Measurements from ENCODE around the gene OR10G7.
"Not testable (repeated sequence)": the region's sequence is repeated elsewhere in the genome, so short reads cannot be mapped to it uniquely, and the experiment has no call there.

The OR10G7 gene

GRCh38 chr11:124036666-124037065, 4.5 kb downstream of the OR10G7 start:
- DNase-seq = no peak

- no peak for DNase-seq
Measured at GRCh38 chr11:124026498-124026897, 14.6 kb downstream of the OR10G7 start, which contains the start of gene OR10G8. TSS of gene OR10G8 (plus strand) at chr11:124026798. CDS start at chr11:124029623, 2,825 bp downstream.

DNA sequence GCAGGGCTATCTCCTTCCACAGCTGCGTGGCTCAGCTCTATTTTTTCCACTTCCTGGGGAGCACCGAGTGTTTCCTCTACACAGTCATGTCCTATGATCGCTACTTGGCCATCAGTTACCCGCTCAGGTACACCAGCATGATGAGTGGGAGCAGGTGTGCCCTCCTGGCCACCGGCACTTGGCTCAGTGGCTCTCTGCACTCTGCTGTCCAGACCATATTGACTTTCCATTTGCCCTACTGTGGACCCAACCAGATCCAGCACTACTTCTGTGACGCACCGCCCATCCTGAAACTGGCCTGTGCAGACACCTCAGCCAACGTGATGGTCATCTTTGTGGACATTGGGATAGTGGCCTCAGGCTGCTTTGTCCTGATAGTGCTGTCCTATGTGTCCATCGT, 25.3 kb downstream of the OR10G7 start:
- not testable (repeated sequence) for DNase-seq

DNA sequence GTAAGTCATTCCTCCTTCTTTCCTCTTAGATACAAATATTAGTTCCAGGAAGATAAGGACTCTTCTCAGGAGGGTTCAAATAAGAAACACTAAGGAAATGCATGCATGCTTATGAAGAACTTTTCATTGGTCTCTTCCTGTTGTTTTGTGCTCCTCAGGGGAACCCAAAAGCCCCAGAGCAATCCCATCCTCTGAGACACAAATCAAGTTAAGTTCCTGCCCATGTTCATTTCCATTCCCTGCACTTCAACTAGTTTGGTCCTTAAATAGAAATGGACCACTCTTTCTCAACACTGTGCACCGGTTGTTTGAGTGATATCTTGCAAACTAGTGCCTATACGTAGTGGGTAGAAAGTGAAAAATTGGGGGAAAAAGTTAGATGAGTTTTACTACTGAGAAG, 28.4 kb downstream of the OR10G7 start, which contains the start of gene OR10G4:
Gene OR10G4, plus strand, starts transcription at position 301 of the 400 bp plus-strand sequence. CDS start 2,578 bp downstream, outside the sequence.
- no peak for DNase-seq

GRCh38 chr11:123995119-123995518, 46.0 kb downstream of the OR10G7 start, which contains the start of gene OR10G6:
TSS of gene OR10G6 (minus strand) at chr11:123995161. CDS start at chr11:123995161, 0 bp downstream.
- DNase-seq = no peak
